PC-3 (cell line): ENCODE data around the gene NTM.

ENCODE experiments used
- CTCF ChIP-seq: fragments of 300-600 bp; sonication (generic); conservative IDR thresholded peaks from 2 replicates; pipeline ENCODE4 v1.5.1; 2017; ENCODE audit warnings: antibody characterized with exemption, low read depth, mild to moderate bottlenecking, low read length
- EZH2 ChIP-seq: fragments of 300-600 bp; sonication (generic); IDR thresholded peaks from one replicate; pipeline ENCODE4 v1.6.1; 2017; ENCODE audit warnings: antibody characterized with exemption, mild to moderate bottlenecking, low read length; ENCODE audit not compliant: unreplicated experiment
- EZH2phosphoT487 ChIP-seq: fragments of 300-600 bp; sonication (generic); IDR thresholded peaks from 2 replicates; pipeline ENCODE4 v1.6.1; 2018; ENCODE audit warnings: mild to moderate bottlenecking, antibody characterized with exemption, low read length, borderline replicate concordance

DNA sequence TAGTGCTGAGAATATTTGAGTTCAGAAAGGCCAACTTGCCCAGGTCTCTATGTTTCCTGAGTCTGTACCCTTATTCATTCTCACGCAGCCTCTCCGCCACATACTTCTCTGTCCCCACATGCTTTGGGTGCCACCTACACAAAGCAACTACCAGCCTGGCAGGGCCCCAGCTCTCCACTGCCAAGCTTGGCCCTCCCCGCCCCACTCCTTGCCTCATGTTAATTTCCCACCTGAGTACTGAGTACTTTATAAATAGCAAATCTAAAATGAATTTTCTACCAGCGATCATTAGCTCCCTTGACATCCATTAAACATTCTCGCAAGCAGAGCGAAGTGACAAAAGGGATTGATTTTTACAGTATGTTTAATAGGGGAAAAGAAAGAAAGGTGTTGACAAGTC is 20.8 kb downstream of the NTM start:
- TF ChIP-seq EZH2: no peak
- TF ChIP-seq CTCF: no peak
- no peak for TF ChIP-seq EZH2phosphoT487
